IMR-90 (cell line): ENCODE measurements around the gene KRTAP5-7. TPM values are rescaled to one million over a fixed set of nuclear protein-coding genes. Genes with fewer than 3 reads are reported as not detected.

ENCODE experiments used
- ATAC-seq: fragments of 200-7000 bp; cut with Tn5 transposase; 2 replicates; pipeline ENCODE4 v1.9.1; 2020; ENCODE audit warnings: low read depth, mild to moderate bottlenecking, moderate library complexity
- BruUV-seq: library from RNA; stranded (reverse); fragments of 400-500 nt; replicated peaks from 2 replicates; lab custom pipeline; 2021; lab: Mats Ljungman, UMichigan
- CTCF ChIA-PET: fragments of 300-600 bp; formaldehyde crosslinking; extraction: SDS; loops from one replicate; lab custom pipeline; 2021; ENCODE audit warnings: antibody characterized with exemption; lab: Yijun Ruan, JAX
- POLR2A ChIA-PET: fragments of 300-600 bp; sonication (Branson Sonifier 250); formaldehyde crosslinking; loops from one replicate; lab custom pipeline; 2022; ENCODE audit warnings: antibody characterized with exemption; ENCODE audit not compliant: unreplicated experiment; lab: Charles Lee
- DNase-seq: peaks from one replicate; pipeline ENCODE4 v3.0.0; 2013
- H2AFZ ChIP-seq: replicated peaks from 2 replicates; pipeline ENCODE3; 2013; ENCODE audit warnings: low read length, mild to moderate bottlenecking; ENCODE audit not compliant: poor library complexity
- H2AK5ac ChIP-seq: 2 replicates; pipeline ENCODE4 v1.6.1; 2013; ENCODE audit warnings: low read depth, low read length, inconsistent platforms
- H2AK9ac ChIP-seq: replicated peaks from 2 replicates; pipeline ENCODE3; 2013; ENCODE audit warnings: mild to moderate bottlenecking, low read depth, low read length, moderate library complexity; ENCODE audit not compliant: poor library complexity
- H2BK120ac ChIP-seq: 2 replicates; pipeline ENCODE4 v1.6.1; 2013; ENCODE audit warnings: low read depth, low read length, inconsistent platforms
- H2BK15ac ChIP-seq: 3 replicates; pipeline ENCODE4 v1.6.1; 2013; ENCODE audit warnings: low read depth, low read length, inconsistent platforms
- H2BK20ac ChIP-seq: 2 replicates; pipeline ENCODE4 v1.6.1; 2013; ENCODE audit warnings: low read depth, mild to moderate bottlenecking, inconsistent platforms, low read length, moderate library complexity
- H2BK5ac ChIP-seq: 2 replicates; pipeline ENCODE4 v1.6.1; 2013; ENCODE audit warnings: mild to moderate bottlenecking, low read depth, low read length, inconsistent platforms; ENCODE audit not compliant: poor library complexity, severe bottlenecking
- H3K14ac ChIP-seq: replicated peaks from 2 replicates; pipeline ENCODE4 v1.6.1; 2013; ENCODE audit warnings: low read depth, low read length, inconsistent platforms
- H3K18ac ChIP-seq: 2 replicates; pipeline ENCODE4 v1.6.1; 2013; ENCODE audit warnings: low read depth, low read length, control low read depth
- H3K23ac ChIP-seq: 2 replicates; pipeline ENCODE4 v1.6.1; 2013; ENCODE audit warnings: low read depth, low read length, inconsistent platforms
- H3K27ac ChIP-seq: 2 replicates; pipeline ENCODE4 v1.5.1; 2013; ENCODE audit warnings: mild to moderate bottlenecking, control low read depth, low read length; ENCODE audit not compliant: insufficient read depth
- H3K27me3 ChIP-seq: 2 replicates; pipeline ENCODE4 v1.6.1; 2013; ENCODE audit warnings: low read length; ENCODE audit not compliant: control insufficient read depth, insufficient read depth
- H3K36me3 ChIP-seq: 2 replicates; pipeline ENCODE4 v1.6.1; 2013; ENCODE audit warnings: low read length, mixed read lengths; ENCODE audit not compliant: control insufficient read depth, insufficient read depth
- H3K4ac ChIP-seq: 2 replicates; pipeline ENCODE4 v1.6.1; 2013; ENCODE audit warnings: low read depth, low read length, inconsistent platforms
- H3K4me1 ChIP-seq: 2 replicates; pipeline ENCODE4 v1.6.1; 2013; ENCODE audit warnings: low read length, mixed read lengths; ENCODE audit not compliant: control insufficient read depth, insufficient read depth
- H3K4me2 ChIP-seq: 2 replicates; pipeline ENCODE4 v1.6.1; 2013; ENCODE audit warnings: low read depth, mild to moderate bottlenecking, control low read depth, low read length, moderate library complexity
- H3K4me3 ChIP-seq: 2 replicates; pipeline ENCODE4 v1.5.1; 2013; ENCODE audit warnings: low read depth, mild to moderate bottlenecking, control low read depth, low read length, moderate library complexity; ENCODE audit not compliant: insufficient read depth
- H3K56ac ChIP-seq: 2 replicates; pipeline ENCODE4 v1.6.1; 2013; ENCODE audit warnings: low read length, inconsistent platforms; ENCODE audit not compliant: insufficient read depth; ENCODE audit errors: extremely low read depth
- H3K79me1 ChIP-seq, 2 experiments: 2 replicates each; pipeline ENCODE4 v1.6.1; 2013; ENCODE audit warnings: low read length in 2 of 2, inconsistent platforms in 1 of 2, low read depth in 1 of 2
- H3K9ac ChIP-seq: 2 replicates; pipeline ENCODE4 v1.6.1; 2013; ENCODE audit warnings: low read depth, low read length, control low read depth
- H3K9me1 ChIP-seq: 2 replicates; pipeline ENCODE4 v1.6.1; 2013; ENCODE audit warnings: low read length, inconsistent platforms; ENCODE audit not compliant: insufficient read depth
- H3K9me3 ChIP-seq: 2 replicates; pipeline ENCODE4 v1.6.1; 2013; ENCODE audit warnings: low read length; ENCODE audit not compliant: control insufficient read depth, insufficient read depth
- H4K20me1 ChIP-seq: 2 replicates; pipeline ENCODE4 v1.6.1; 2013; ENCODE audit warnings: low read length, inconsistent platforms; ENCODE audit not compliant: insufficient read depth
- H4K5ac ChIP-seq: 2 replicates; pipeline ENCODE4 v1.6.1; 2013; ENCODE audit warnings: mild to moderate bottlenecking, low read depth, low read length, control low read depth
- H4K8ac ChIP-seq, 2 experiments: 2 replicates each; pipeline ENCODE4 v1.6.1; 2013; ENCODE audit warnings: low read depth in 2 of 2, low read length in 2 of 2, control low read depth in 1 of 2, inconsistent platforms in 1 of 2
- H4K91ac ChIP-seq: 2 replicates; pipeline ENCODE4 v1.6.1; 2013; ENCODE audit warnings: low read depth, low read length, inconsistent platforms; ENCODE audit not compliant: insufficient read depth
- CEBPB ChIP-seq: IDR thresholded peaks from 2 replicates; pipeline ENCODE4 v1.6.1; 2012; ENCODE audit warnings: low read depth, low read length, improper control_type of control experiment
- CHD1 ChIP-seq: IDR thresholded peaks from 2 replicates; pipeline ENCODE4 v1.6.1; 2012; ENCODE audit warnings: low read depth, low read length, improper control_type of control experiment
- ELK1 ChIP-seq: fragments of 150-350 bp; IDR thresholded peaks from 2 replicates; pipeline ENCODE4 v1.6.1; 2016; ENCODE audit warnings: low read depth, mild to moderate bottlenecking, low read length, moderate library complexity, borderline replicate concordance
- FOS ChIP-seq: fragments of 150-350 bp; IDR thresholded peaks from 2 replicates; pipeline ENCODE4 v1.6.1; 2016; ENCODE audit warnings: low read depth, low read length
- MAZ ChIP-seq: IDR thresholded peaks from 2 replicates; pipeline ENCODE4 v1.6.1; 2012; ENCODE audit warnings: low read depth, mild to moderate bottlenecking, low read length, improper control_type of control experiment, moderate library complexity, borderline replicate concordance
- MXI1 ChIP-seq: IDR thresholded peaks from 2 replicates; pipeline ENCODE4 v1.6.1; 2012; ENCODE audit warnings: low read depth, mild to moderate bottlenecking, low read length, moderate library complexity, borderline replicate concordance
- POLR2A ChIP-seq: IDR thresholded peaks from 2 replicates; pipeline ENCODE4 v1.6.1; 2012; ENCODE audit warnings: mild to moderate bottlenecking, low read depth, low read length
- RAD21 ChIP-seq: IDR thresholded peaks from 2 replicates; pipeline ENCODE4 v1.6.1; 2012; ENCODE audit warnings: low read length, improper control_type of control experiment
- RCOR1 ChIP-seq: IDR thresholded peaks from 2 replicates; pipeline ENCODE4 v1.6.1; 2012; ENCODE audit warnings: mild to moderate bottlenecking, low read length, improper control_type of control experiment; ENCODE audit not compliant: insufficient replicate concordance
- RFX5 ChIP-seq: IDR thresholded peaks from 2 replicates; pipeline ENCODE4 v1.8.0; 2012; ENCODE audit warnings: low read depth, mild to moderate bottlenecking, low read length, moderate library complexity
- WGBS, 2 experiments: methylation state at CpG; one replicate each; pipeline versions ENCODE4 v1.1.5 to v1.1.7; 2013; ENCODE audit warnings: missing lambda C conversion rate in 2 of 2; ENCODE audit not compliant: insufficient read length in 1 of 2; ENCODE audit errors: extremely low coverage in 2 of 2; 5-methylcytosine and 5-hydroxymethylcytosine counted together
- dilution Hi-C: fragments of 300-500 bp; cut with HindIII; formaldehyde crosslinking; loops from one replicate; pipeline ENCODE4 v1.14.3; 2018; ENCODE audit warnings: low sequenced_read_pairs; ENCODE audit not compliant: unreplicated experiment
- in situ Hi-C: fragments of 300-500 bp; cut with MboI; formaldehyde crosslinking; loops from 3 replicates; pipeline ENCODE4 v1.14.3; 2019; ENCODE audit warnings: low sequenced_read_pairs, inconsistent platforms, mixed read lengths
- intact Hi-C: fragments of 100-400 bp; cut with micrococcal nuclease; formaldehyde crosslinking; loops from 2 replicates; pipeline ENCODE4 v1.10.0; 2022
- polyA plus RNA-seq, 3 experiments: library from polyadenylated mRNA; depleted of rRNA; stranded (reverse); fragments of >200 nt; gene quantifications; 2 replicates each; pipeline ENCODE4 v1.2.3, GENCODE V29; 2012; ENCODE audit warnings: low replicate concordance in 1 of 3
- total RNA-seq: library from RNA; depleted of rRNA; stranded (reverse); fragments of >200 nt; gene quantifications from 2 replicates; pipeline ENCODE4 v1.2.3, GENCODE V29; 2012

Gene KRTAP5-7
- total and polyA plus RNA-seq, 2 of the 4 experiments (the other 2 are of a cell fraction), result not detected

GRCh38 chr11:71499546-71499945, 27.5 kb upstream of the KRTAP5-7 start:
- Histone ChIP-seq H3K14ac (no peak overlapping the region), H2BK120ac (no peak overlapping the region), H3K36me3 (peaks cover 63% of the 10 kb centered on the region), H4K8ac (no peak overlapping the region), H3K4me2 (no peak overlapping the region), H3K27ac (no peak overlapping the region), H3K4me1 (no peaks in the 10 kb centered on the region), H2AK9ac (no peak overlapping the region), H2AFZ (no peak overlapping the region), H3K23ac (no peak overlapping the region), H3K9ac (no peak overlapping the region), H3K9me1 (0 out of 2 replicates have a peak, but pooled peaks cover 5% of the 10 kb centered on the region), H3K27me3 (no peaks in the 10 kb centered on the region), H3K9me3 (no peaks in the 10 kb centered on the region), H2BK5ac (no peak overlapping the region), H3K18ac (no peak overlapping the region), H2AK5ac (no peak overlapping the region), H3K79me1 (no peaks in the 10 kb centered on the region), H4K5ac (no peak overlapping the region), H2BK20ac (no peak overlapping the region), H4K91ac (no peak overlapping the region), H2BK15ac (no peak overlapping the region), H3K56ac (no peak overlapping the region), H4K20me1 (no peaks in the 10 kb centered on the region), H3K4ac (no peak overlapping the region), H3K4me3 (no peak overlapping the region)
- CTCF ChIA-PET, result no interaction called here
- dilution Hi-C loops (no loop called here), intact Hi-C loops (no loop called here), in situ Hi-C loops (no loop called here)
- TF ChIP-seq POLR2A (no peak), RAD21 (no peak), RCOR1 (no peak), ELK1 (no peak), CEBPB (no peak), RFX5 (no peak), CHD1 (no peak), FOS (no peak), MAZ (no peak), MXI1 (no peak)
- no peak for DNase-seq
- no peak for ATAC-seq
- no TSS peak for BruUV-seq
- POLR2A ChIA-PET, result no interaction called here
- WGBS, 2 experiments, result no CpG with 5 or more reads among the region's 6 CpGs
